GM21737 (cell line): ENCODE data around the gene USP50.
"Not testable (repeated sequence)": the region's sequence is repeated elsewhere in the genome, so short reads cannot be mapped to it uniquely, and the experiment has no call there.

Source experiments
- ATAC-seq: cut with Tn5 transposase; IDR thresholded peaks from one replicate; pipeline ENCODE4 v1.9.1; 2021; ENCODE audit warnings: mild to moderate bottlenecking, moderate library complexity; ENCODE audit not compliant: unreplicated experiment

The USP50 gene

GRCh38 chr15:50546566-50546965 is at the start of gene USP50:
Gene USP50 (minus strand): TSS chr15:50546666. CDS start chr15:50546525, 141 bp downstream.
- ATAC-seq, result no peak

- no peak for ATAC-seq
Observed at GRCh38 chr15:50594311-50594710, 47.8 kb upstream of the USP50 start.

DNA sequence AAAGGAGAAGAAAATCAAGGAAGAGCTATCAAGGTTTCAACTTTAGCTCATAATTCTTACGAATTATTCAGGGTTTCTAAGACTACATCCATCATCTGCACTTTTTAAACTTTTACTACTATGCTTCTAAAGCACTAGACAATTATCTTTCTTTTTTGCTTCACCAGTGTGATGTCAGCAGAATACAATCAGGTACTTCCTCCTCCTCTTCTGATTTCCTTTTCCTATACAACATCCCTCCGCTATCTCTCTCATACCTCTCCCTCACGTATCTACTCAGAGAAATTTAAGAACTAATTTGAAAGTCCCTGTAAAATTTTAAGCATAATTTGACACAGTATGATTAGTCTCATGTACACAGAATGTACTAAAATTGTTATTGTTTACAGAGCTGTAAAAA is 47.3 kb upstream of the USP50 start:
- no peak for ATAC-seq

DNA sequence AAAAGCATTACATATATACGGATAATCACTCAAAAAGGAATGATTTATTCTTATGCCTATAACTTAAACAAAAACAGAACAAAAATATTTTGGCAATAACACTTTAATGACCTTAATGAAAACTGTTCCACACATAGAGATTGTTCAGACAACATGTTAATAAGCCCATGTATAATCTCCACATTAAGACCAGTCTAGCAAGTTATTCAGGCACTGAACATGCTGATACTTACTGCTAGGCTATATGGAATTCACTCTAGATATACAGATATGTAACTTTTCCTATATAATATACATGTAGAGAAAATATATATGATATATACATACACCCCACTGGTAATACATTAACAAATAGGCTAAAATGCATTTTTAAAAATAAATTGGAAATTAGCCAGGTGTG is 43.8 kb upstream of the USP50 start:
- no peak for ATAC-seq

GRCh38 chr15:50577492-50577891 is 31.0 kb upstream of the USP50 start:
- ATAC-seq, result no peak

GRCh38 chr15:50576166-50576565 is 29.7 kb upstream of the USP50 start:
- no peak for ATAC-seq

- not testable (repeated sequence) for ATAC-seq
Observed at GRCh38 chr15:50573842-50574241, 27.4 kb upstream of the USP50 start.

- no peak for ATAC-seq
Observed at GRCh38 chr15:50563756-50564155, 17.3 kb upstream of the USP50 start.

DNA sequence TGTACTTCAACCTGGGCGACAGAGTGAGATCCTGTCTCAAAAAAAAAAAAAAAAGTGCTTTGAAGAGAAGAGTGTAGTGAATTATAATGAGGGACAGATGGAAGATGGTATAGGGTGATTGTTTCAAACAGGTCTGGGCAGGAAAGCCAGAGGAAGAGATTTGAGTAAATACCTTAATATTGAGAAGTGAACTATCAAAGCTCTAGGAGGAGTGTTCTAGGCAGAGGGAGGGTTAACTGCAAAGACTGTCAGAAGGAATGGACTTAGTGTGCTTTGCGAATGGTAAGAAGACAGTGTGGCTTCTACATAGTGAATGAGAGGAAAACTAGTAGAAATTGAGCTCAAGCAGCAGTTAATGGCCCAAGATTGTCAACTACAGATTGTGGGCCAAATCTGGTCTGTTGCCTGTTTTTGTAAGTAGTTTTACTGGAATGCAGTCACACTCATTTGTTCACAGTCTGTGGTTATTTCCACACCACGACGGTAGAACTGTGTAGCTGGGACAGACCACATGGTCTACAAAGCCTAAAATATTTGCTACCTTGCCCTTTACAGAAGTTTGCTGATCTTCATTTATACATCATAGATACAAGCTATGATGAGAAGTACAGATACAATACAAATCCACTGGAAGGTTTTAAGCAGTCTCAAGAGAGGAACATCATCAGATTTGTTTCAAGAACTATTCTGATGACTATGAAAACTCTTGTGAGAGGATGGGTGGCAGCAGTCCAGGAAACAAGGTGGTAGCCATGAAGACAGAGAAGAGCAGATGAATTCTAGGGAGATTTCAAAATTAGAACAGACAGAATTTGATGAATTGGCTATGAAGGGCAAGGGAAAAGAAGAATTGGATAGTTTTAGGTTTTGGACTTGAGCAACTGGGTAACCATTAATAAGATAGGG is 16.5 kb upstream of the USP50 start:
- ATAC-seq, result no peak

DNA sequence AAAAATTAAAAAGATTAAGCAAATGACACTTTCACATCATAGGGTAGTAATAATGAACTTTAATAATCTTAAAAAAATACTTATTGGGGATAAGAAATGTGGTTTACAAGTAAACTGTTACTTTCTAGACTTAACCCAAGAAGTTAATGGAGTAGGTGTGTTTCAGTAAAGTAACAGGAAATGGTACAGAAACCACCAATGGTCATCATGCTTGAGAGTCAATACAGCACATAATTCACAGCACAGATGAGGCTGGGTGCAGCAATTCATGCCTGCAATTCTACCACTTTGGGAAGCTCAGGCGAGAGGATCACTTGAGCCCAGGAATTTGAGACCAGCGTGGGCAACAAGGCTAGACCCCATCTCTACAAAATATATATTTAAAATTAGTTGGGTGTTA is 11.5 kb upstream of the USP50 start:
- no peak for ATAC-seq

GRCh38 chr15:50556642-50557371 is 10.3 kb upstream of the USP50 start:
- no peak for ATAC-seq

DNA sequence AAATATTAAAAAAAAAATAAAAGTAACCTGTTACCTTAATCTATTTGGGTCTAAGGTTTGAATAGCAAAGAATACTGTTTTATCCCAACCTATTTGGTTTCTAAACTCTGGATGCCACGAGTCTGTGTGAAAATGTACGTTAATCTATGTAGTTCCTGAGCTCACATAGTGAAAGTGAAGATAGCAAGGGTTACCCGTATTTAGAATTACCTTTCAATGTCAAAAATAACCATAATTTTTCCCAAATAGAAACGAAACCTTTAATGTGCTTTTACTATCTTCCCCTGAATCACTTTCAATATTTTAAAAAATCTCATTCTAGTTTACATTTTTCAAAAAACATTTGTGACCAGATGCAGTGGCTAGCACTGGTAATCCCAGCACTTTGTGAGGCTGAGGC is 5.8 kb upstream of the USP50 start:
- ATAC-seq, result no peak

GRCh38 chr15:50549326-50549725 is 2.9 kb upstream of the USP50 start:
- no peak for ATAC-seq

GRCh38 chr15:50544368-50544767 is 2.1 kb downstream of the USP50 start:
- ATAC-seq, result no peak

- no peak for ATAC-seq
Observed at GRCh38 chr15:50543556-50543955, 2.9 kb downstream of the USP50 start.

DNA sequence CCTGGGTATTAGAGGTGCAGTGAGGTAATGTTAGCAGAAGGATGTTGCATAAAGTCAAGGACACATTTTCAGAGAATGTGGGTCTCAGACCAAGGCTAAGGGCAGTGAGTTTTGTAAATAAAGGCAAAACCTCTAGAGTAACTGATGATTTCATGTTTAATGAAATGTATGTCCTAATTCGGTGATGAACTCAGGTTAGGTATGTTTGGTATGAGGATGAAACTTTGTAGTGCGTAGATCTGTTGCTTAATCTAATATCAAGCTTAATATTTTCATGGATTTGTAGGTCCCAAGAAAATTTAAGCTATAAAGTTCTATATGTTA is 3.6 kb downstream of the USP50 start:
- no peak for ATAC-seq

GRCh38 chr15:50531766-50532165 is 14.7 kb downstream of the USP50 start:
- ATAC-seq, result no peak

DNA sequence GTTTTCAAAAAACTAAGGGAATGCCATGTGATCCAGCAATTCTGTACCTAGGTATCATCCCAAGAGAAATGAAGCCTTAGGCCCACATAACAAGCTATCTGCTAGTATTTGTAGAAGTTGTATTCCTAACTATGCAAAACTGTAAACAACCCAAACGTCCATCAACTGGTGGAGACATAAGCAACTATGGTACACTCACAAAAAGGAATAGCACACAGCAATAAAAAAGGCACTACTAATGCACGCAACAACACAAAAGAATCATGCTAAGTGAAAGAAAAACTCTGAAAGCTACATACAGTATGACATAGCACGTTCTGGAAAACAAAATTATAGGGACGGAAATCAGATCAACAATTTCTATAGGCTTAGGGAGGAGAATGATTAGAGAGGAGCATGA is 15.3 kb downstream of the USP50 start:
- no peak for ATAC-seq

DNA sequence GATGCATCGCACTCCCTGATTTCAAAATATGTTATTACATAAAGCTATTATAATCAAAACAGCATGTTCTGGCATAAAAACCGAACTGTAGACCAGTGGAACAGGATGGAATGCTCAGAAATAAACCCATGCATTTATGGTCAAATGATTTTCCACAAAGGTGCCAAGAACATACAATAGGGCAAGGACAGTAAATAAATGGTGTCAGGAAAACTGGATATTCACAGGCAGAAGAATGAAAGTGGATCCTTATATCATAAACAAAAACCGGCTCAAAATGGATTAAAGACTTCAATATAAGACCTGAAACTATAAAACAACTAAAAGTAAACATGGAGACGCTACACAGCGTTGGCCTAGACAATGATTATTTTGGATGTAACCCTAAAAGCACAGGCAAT is 22.6 kb downstream of the USP50 start:
- ATAC-seq, result no peak

DNA sequence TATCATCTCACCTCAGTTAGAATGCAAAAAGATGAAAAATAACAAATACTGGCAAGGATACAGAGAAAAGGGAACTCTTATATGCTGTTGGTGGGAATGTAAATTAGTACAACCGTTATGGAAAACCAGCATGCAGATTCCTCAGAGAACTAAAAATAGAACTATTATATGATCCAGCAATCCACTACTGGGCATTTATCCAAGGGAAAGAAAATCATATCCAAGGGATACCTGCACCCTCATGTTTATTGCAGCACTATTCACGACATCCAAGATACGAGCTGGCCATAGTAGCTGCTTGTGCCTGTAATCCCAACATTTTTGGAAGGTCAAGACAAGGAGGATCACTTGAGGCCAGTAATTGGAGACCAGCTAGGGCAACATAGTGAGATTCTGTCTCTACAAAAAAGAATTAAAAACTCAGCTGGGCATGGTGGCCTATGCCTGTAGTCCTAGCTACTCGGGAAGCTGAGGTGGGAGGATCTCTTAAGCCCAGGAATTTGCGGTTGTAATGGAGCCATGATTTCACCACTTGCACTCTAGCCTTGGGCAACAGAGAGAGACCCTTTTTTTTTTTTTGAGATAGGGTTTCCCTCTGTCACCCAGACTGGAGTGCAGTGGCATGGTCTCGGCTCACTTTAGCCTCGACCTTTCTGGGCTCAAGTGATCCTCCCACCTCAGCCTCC is 26.6 kb downstream of the USP50 start:
- ATAC-seq, result no peak

DNA sequence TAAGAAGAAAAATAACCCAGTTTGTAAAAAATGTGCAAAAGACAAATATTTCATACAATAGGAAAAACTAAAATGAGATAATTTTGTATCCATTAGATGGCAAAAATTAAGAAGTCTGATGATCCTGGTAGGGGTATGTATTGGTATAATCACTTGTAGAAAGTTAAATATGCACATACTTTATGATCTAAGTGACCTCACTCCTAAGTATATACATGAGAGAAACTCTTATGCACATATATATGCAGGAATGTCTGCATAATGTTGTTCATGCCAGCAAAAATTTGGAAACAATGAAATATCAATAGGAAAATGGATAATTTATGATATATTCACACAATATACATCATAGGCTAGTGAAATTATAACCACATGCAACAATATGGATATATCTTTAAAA is 33.5 kb downstream of the USP50 start:
- no peak for ATAC-seq

DNA sequence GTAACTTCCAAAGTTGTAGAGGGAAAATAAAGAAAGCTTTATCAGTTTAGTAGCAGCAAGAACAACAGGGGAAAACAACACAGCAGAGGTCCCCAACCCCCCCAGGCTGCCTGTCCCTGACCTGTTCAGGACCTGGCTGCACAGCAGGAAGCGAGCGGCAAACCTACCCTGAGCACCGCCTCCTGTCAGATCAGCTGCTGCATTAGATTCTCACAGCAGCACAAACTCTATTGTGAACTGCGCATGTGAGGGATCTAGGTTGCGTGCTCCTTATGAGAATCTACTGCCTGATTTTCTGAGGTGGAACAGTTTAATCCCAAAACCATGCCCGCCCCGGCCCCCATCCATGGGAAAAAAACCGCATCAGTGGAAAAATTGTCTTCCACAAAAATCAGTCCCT is 40.3 kb downstream of the USP50 start:
- no peak for ATAC-seq
